ENCODE results near the gene PIK3R6.

The PIK3R6 gene

GRCh38 chr17:8849311-8850041, 18.0 kb downstream of the PIK3R6 start:
- no peak for DNase-seq (ENCODE audit: low read depth)

DNA sequence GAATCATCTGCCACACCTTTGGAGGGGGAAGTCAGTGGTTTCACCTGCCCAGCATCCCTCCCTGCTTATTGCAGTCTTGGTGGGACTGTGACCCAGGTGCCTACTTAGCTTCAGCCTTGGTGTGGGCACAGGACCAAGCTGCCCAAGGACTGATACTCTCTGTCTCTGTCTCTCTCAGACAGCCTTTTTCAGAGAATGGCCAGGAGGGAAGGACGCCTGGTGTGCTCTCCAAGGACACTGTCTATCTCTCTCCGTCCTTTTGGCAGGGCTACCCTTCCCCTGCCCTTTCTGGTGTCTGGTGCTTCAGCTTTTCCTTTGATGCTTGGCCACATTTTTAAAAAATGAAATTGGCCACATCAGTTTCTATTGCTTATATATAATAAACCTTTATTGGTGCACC, 19.6 kb downstream of the PIK3R6 start:
- no peak for DNase-seq (ENCODE audit: low read depth)

- DNase-seq (ENCODE audit: low read depth), result no peak
Observed at GRCh38 chr17:8846768-8847211, 20.7 kb downstream of the PIK3R6 start.

DNA sequence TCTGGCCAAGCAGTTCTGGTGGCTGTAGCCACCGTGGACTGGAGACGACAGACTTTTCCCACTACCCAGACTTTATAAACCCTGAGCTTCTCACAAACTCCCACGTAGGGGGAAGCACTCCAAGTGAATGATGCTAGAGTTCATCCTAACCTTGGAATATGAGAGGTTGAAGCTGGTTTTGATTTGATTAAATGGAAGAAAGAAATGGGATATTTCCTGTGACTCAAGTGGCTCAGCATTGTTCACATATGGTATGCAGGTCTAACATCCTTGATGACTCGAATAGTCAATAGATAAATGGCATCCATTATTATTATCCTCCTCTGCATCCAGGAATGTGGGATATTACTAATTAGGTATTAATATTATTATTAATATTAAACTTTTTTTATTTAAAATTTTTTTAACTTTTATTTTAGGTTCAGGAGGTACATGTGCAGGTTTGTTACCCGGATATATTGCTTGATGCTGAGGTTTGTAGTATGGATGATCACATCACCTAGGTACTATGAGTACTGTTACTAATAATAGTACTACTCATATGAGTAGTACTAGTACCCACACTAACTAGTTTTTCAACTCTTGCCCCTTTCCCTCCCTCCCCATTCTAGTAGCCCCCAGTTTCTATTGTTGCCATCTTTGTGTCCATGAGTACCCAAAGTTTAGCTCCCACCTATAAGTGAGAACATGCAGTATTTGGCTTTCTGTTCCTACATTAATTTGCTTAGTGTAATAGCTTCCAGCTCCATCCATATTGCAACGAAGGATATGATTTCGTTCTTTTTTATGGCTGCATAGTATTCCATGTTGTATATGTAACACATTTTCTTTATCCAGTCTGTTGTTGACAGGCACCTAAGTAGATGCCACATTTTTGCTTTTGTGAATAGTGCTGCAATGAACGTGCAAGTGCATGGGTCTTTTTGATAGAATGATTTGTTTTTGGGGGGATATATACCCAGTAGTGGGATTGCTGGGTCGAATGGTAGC, 22.9 kb downstream of the PIK3R6 start:
- no peak for DNase-seq (ENCODE audit: low read depth)

GRCh38 chr17:8843344-8843743, 24.1 kb downstream of the PIK3R6 start:
- no peak for DNase-seq (ENCODE audit: low read depth)

DNA sequence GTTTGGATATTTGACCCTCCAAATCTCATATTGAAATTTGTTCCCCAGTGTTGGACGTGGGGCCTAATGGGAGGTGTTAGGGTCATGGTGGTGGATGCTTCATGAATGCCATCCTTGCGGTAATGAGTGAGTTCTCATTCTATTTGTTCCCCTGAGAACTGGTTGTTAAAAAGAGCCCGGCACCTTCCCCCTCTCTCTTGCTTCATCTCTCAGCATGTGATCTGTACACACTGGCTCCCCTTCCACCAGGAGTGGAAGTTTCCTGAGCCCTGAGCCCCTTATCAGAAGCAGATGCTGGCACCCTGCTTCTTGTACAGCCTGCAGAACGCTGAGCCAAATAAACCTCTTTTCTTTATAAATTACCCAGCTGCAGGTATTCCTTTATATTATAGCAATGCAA, 25.6 kb downstream of the PIK3R6 start:
- DNase-seq (ENCODE audit: low read depth), result no peak

DNA sequence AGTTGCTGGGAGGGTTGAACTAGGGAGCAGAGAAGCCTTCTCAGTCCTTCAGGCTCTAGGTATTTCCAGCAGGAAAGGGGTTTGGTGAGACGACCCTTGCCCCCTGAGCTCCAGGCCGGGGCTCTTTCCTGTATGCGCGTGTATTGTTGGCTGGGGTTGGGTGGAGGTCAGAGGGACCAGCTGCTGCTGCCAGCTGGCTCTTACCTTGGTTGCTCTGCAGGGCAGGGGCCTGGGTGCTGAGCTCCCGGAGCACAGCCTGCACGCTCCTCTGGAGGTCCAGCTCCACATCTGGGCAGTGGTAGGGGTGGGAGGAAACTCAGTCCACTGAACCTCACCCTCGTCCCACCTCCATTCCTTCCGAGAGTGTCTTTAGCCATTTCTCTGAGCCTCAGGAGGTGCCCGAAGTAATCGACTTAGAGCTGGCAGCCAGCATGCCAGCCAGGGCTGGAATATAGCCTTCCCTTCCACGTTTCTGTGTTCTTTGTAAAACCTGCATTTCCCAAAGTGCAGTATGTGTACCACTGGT, 28.0 kb downstream of the PIK3R6 start:
- no peak for DNase-seq (ENCODE audit: low read depth)

DNA sequence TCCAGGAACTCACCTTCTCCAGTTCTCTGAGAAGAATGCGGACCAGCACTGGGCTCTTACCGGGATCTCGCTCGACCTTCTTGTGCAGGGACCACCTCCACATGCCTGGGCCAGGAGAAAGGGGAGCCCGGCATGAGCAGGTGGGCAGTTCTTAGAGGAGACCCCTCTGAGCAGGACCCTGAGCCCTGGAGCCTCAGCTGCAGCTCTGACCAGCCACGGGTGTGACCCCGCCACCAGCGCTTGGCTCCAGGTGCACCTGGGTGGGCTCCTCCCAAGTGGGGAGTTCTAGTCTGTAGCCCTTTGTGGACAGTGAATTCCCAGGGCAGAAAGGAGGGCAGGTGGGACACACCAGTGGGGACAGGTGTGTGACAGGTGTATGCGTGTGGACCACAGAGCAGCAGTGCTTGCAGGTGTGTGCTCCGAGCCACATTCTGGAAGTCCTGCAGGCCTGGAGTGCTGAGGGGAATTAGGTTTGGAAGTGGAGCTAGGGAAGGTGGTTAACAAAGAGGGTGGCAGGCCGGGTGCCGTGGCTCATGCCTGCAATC, 28.9 kb downstream of the PIK3R6 start:
- no peak for DNase-seq (ENCODE audit: low read depth)

DNA sequence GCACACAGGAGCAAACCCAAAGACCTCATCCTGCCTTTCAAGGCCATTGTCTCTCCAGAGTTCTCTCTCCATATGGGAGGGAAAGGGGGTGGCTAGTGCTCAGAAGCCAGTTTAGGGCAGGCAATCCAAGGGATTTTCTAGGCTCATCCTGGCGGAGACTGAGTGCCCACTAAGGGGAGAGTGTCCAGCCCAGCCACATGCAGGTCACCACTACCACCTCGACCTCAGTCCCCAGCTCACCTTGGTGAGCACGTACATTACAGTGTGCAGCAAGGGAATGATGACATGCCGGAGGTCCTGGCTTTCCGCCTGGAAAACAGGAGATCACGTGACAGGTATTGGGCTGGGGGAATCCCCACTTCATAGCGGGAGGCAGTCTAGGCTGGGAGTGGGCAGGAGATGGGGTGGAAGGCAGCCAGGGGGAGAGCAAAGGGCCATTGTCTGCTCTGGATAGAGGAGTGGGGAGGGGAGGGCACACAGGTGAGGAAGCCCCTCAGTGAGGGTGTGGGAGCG, 29.9 kb downstream of the PIK3R6 start:
- no peak for DNase-seq (ENCODE audit: low read depth)

DNA sequence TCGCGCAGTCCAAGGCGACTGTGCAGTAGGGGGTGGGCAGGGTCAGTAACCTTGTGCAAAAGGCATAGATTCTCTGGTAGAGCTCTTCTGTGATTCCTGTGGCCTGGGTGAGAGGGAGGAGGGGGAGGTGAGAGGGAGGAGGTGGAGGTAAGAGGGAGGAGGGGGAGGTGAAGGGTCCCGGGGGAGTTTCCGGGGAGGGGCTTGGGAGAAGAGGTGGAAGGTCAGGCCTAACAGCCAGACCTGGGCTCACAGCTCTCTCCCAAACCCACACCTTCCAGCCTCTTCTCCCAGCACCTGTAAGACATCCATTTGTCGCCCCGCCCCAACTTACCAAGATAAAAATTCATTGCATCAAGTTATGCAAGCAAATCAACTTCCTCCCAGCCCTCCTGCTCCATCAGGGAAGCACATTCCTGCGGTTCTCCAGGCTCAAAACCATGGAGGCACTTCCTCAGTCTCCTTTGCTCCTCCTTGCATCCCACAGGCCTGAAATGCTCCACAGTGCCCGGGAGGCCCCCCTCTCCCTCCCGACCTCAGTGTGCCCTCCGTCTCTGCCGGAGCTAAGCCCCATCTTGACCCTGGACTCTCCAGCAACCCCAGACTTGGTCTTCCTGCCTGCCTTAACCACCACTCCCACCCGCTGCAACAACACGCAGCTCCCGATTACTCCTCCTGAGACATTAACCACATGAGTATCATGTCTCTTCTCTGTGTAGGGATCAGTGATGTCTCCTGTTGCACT, 30.5 kb downstream of the PIK3R6 start:
- no peak for DNase-seq (ENCODE audit: low read depth)

DNA sequence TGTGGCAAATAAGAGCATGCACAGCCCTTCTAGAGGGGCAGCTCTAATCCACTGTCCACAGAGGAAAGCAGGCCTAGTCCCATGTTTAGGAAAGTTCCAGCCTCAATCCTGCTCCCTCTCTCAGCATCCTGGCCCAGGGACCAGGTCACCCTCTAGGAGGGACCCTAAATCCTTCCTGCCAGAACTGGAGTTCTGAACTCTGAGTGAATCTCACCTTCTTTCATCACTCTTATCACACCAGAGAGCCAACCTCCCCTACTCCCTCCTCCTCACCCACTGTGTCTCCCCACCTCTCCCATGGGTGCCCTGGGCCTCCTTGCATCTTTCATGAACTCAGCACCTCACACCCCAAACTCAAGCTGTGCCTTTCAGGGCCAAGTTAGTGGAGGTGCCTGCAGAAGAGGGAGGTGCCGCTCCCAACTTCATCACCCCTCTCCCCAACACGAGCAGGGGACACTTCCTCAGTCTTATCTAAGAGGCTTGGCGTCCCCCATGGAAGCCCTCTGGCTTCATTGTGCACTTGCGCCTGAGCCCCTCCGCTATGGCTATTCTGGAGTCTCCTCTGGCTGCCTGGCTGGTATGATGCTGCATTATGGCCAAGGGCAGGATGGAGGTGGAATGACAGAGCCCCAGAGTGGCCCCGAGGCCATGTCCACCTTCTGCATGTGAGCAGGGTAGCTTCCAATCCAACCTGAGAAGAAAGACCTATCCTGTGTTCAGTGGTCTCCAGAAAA, 31.7 kb downstream of the PIK3R6 start:
- DNase-seq (ENCODE audit: low read depth), result no peak

- DNase-seq (ENCODE audit: low read depth), result no peak
Observed at GRCh38 chr17:8835106-8835505, 32.4 kb downstream of the PIK3R6 start.

DNA sequence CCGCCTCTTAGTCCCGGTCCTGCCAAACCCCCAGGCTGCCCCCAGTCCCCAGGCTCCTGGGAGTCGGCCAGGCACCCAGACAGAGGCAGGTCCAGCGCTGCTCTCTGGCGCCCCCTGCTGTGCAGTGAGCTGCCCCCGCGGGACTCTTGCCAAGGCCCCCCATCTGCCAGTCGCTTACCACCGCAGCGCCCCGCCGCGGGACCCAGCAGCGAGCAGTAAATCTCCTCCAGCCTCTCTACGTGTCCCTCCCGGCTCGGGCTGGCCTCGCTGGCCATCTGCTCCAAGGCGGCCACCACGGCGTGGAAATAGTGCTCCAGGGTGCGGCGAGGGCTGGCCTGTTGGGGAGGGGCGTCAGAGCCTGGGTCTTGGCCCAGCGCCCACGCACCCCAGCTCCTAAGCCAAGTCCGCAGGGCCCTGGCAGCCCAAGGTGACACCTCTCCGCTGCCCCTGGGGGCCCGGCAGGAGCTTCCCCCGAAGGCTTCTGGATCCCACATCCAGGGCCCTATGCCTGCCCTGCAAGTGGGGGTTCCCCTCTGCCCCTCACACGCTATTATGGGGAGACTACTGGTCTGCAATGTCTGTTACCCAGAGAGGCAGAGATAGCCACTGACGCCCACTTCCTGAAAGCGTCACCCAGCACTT, 34.6 kb downstream of the PIK3R6 start:
- no peak for DNase-seq (ENCODE audit: low read depth)

GRCh38 chr17:8831234-8831849, 36.1 kb downstream of the PIK3R6 start:
- DNase-seq (ENCODE audit: low read depth), result no peak

DNA sequence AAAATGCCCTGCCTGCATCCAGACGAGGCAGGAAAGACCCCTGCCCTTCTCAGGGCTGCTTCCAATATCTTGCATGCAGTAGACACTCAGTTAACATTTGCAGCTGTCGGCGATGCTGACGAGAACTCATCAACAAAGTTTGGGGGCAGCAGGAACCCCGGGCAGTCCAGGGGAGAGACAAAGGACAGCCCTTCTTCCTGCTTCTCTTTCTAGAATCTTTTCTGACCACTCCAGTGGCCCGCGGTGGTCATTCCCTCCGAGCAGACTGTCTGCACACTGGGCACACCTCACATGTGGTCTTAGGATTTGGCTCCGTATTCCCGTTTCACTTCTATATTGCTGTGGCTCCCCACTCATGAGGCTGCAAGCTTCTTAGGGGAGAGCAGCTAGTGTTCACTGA, 37.3 kb downstream of the PIK3R6 start:
- no peak for DNase-seq (ENCODE audit: low read depth)

DNA sequence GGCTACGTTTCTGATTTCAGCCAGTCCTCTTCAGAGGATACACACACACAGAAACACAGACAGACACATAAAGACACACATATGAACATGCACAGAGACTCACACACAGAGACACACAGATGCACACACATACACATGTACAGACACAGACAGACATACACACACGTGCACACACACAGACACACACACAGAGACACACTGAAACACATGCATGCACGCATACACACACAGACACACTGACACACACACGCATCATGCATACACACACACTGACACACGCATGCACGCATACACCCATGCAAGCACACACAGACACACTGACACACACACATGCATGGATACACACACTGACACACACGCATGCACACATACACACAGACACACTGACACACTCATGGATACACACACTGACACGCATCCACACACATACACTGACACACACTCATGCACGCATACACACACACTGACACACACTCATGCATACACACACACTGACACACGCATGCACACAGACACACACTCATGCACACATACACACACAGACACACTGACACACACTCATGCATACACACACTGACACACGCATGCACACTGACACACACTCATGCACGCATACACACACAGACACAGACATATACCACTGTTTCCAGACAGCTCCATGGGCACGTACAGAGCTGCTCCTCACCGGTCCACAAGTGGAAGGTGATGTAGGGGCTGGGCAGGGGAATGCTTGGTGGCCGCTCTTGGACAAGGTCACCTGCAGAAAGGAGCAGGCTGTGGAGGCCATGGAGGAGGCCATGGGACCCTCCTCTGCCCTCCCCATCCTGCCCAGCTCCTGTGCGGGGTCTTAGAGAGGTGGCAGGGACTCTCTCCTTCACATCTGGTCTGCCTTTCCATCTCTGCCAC, 38.2 kb downstream of the PIK3R6 start:
- DNase-seq (ENCODE audit: low read depth), result no peak

GRCh38 chr17:8828517-8828875, 39.0 kb downstream of the PIK3R6 start:
- DNase-seq (ENCODE audit: low read depth), result no peak

- no peak for DNase-seq (ENCODE audit: low read depth)
Observed at GRCh38 chr17:8826808-8827435, 40.6 kb downstream of the PIK3R6 start.

DNA sequence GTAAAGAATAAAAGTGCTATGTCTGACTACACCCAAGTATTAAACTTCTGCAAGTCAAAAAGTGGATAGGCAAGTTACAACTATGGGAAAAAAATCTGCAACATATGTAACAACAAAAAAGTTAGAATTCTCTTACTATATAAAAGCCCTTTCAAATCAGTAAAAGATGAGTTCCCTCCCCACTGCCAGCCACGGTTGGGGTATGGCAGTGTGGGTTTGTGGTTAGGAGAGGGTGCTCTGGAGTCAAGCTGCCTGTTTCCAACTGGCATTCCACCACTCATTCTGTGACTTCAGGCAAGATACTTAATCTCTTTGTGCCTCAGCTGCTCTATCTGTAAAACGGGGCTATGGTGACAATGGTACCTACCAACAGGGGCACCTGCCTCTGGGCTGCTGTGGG, 41.7 kb downstream of the PIK3R6 start:
- DNase-seq (ENCODE audit: low read depth), result no peak
